Measurements from ENCODE around the gene ZNF263. TPM values are rescaled to one million over a fixed set of nuclear protein-coding genes. Genes with fewer than 3 reads are reported as not detected.

Gene ZNF263
- total RNA-seq, 2 donors from 2014 or later: 25.3 to 31.6 TPM

GRCh38 chr16:3274490-3274889, 8.8 kb upstream of the ZNF263 start:
- TF ChIP-seq CTCF (conservative IDR thresholded peaks at IDR 0.05): no peak
- H3K27me3 Mint-ChIP-seq (ENCODE audit: insufficient read depth): peaks cover 40% of the 10 kb centered on the region
- H3K36me3 ChIP-seq (ENCODE audit: control insufficient read depth, insufficient read depth, low read length): no peaks in the 10 kb centered on the region
- H3K9me3 Mint-ChIP-seq: peaks cover 19% of the 10 kb centered on the region
- no peaks in the 10 kb centered on the region for H3K4me1 ChIP-seq (ENCODE audit: control insufficient read depth, insufficient read depth, low read length)
- H3K27ac ChIP-seq (ENCODE audit: low read depth, low read length): no peak overlapping the region
- H3K27me3 ChIP-seq (ENCODE audit: control insufficient read depth, insufficient read depth, low read length, poor library complexity, severe bottlenecking): peaks cover 44% of the 10 kb centered on the region
- H3K27ac Mint-ChIP-seq: no peak overlapping the region
- H3K9ac ChIP-seq (ENCODE audit: extremely low read depth, low read length, poor library complexity, severe bottlenecking): no peak overlapping the region
- peaks cover 1% of the 10 kb centered on the region for H3K4me1 Mint-ChIP-seq
- H3K36me3 Mint-ChIP-seq (ENCODE audit: low read depth): no peaks in the 10 kb centered on the region
- 59 to 63% methylated on average over 3 to 4 of the region's 4 CpGs for WGBS, 2 experiments (ENCODE audit: insufficient coverage in 1 of 2, insufficient read length in 1 of 2)
- no peak overlapping the region for H3K4me3 ChIP-seq (ENCODE audit: low read length)
- DNase-seq: no peak
- H3K9me3 ChIP-seq (ENCODE audit: control insufficient read depth, low read length): no peaks in the 10 kb centered on the region
- no peak overlapping the region for H3K4me3 Mint-ChIP-seq

- peaks cover 1% of the 10 kb centered on the region for H3K4me1 Mint-ChIP-seq
- no peaks in the 10 kb centered on the region for H3K36me3 Mint-ChIP-seq (ENCODE audit: low read depth)
Observed at GRCh38 chr16:3274947-3275346, 8.3 kb upstream of the ZNF263 start.

GRCh38 chr16:3276679-3277078, 6.6 kb upstream of the ZNF263 start:
- Histone ChIP-seq H3K4me3 (ENCODE audit: low read length) (no peak overlapping the region), H3K27ac (ENCODE audit: low read depth, low read length) (no peak overlapping the region), H3K27me3 (ENCODE audit: control insufficient read depth, insufficient read depth, low read length, poor library complexity, severe bottlenecking) (peaks cover 49% of the 10 kb centered on the region), H3K36me3 (ENCODE audit: control insufficient read depth, insufficient read depth, low read length) (no peaks in the 10 kb centered on the region), H3K4me1 (ENCODE audit: control insufficient read depth, insufficient read depth, low read length) (no peaks in the 10 kb centered on the region), H3K9ac (ENCODE audit: extremely low read depth, low read length, poor library complexity, severe bottlenecking) (no peak overlapping the region), H3K9me3 (ENCODE audit: control insufficient read depth, low read length) (no peaks in the 10 kb centered on the region)
- Mint-ChIP-seq H3K27ac (no peak overlapping the region), H3K27me3 (ENCODE audit: insufficient read depth) (peaks cover 42% of the 10 kb centered on the region), H3K9me3 (peaks cover 13% of the 10 kb centered on the region), H3K36me3 (ENCODE audit: low read depth) (no peaks in the 10 kb centered on the region), H3K4me3 (no peak overlapping the region), H3K4me1 (peaks cover 1% of the 10 kb centered on the region)
- DNase-seq: no peak
- TF ChIP-seq CTCF (conservative IDR thresholded peaks at IDR 0.05): no peak
- 82 to 83% methylated on average over 5 of the region's 5 CpGs for WGBS, 2 experiments (ENCODE audit: insufficient coverage in 1 of 2, insufficient read length in 1 of 2)

More at GRCh38 chr16:3274947-3275346, 8.3 kb upstream of the ZNF263 start:
- Mint-ChIP-seq H3K27me3 (ENCODE audit: insufficient read depth) (peaks cover 42% of the 10 kb centered on the region), H3K9me3 (peaks cover 14% of the 10 kb centered on the region), H3K4me3 (no peak overlapping the region), H3K27ac (no peak overlapping the region)
- DNase-seq: no peak
- Histone ChIP-seq H3K9ac (ENCODE audit: extremely low read depth, low read length, poor library complexity, severe bottlenecking) (no peak overlapping the region), H3K9me3 (ENCODE audit: control insufficient read depth, low read length) (no peaks in the 10 kb centered on the region), H3K4me3 (ENCODE audit: low read length) (no peak overlapping the region), H3K27ac (ENCODE audit: low read depth, low read length) (no peak overlapping the region), H3K36me3 (ENCODE audit: control insufficient read depth, insufficient read depth, low read length) (no peaks in the 10 kb centered on the region), H3K4me1 (ENCODE audit: control insufficient read depth, insufficient read depth, low read length) (no peaks in the 10 kb centered on the region), H3K27me3 (ENCODE audit: control insufficient read depth, insufficient read depth, low read length, poor library complexity, severe bottlenecking) (peaks cover 48% of the 10 kb centered on the region)
- no peak for TF ChIP-seq CTCF (conservative IDR thresholded peaks at IDR 0.05)

All from endodermal cell (in vitro differentiated cells).